GM18867 (cell line): ENCODE measurements around the gene SHB.

Experiments
- ATAC-seq: cut with Tn5 transposase; IDR thresholded peaks from one replicate; pipeline ENCODE4 v1.9.1; 2021; ENCODE audit warnings: mild to moderate bottlenecking, moderate library complexity; ENCODE audit not compliant: unreplicated experiment

Gene SHB

GRCh38 chr9:37972351-37972848 lies 96.6 kb downstream of the SHB start:
- no peak for ATAC-seq

GRCh38 chr9:37971691-37972090 lies 97.3 kb downstream of the SHB start:
- no peak for ATAC-seq

DNA sequence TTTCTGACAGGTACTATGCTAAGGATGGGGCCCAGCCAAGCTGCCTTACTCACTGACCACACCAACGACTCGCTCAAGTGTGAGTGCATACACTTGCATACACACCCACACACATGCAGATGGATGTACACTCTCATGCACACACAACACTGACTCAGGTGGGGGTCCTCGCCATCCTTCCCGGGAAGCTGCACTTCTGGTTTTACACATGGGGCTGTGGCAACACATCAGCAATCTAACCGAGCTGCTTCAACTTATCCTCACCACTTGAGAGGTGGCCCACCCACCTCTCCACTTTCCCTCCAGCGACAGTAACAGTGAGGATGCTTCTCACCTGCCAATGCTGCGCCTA lies 97.9 kb downstream of the SHB start:
- no peak for ATAC-seq

GRCh38 chr9:37970301-37971107 lies 98.5 kb downstream of the SHB start:
- no peak for ATAC-seq

GRCh38 chr9:37969558-37970300 lies 99.3 kb downstream of the SHB start:
- ATAC-seq, result no peak

- no peak for ATAC-seq
These were observed 99.9 kb downstream of the SHB start for GRCh38 chr9:37969130-37969529.

DNA sequence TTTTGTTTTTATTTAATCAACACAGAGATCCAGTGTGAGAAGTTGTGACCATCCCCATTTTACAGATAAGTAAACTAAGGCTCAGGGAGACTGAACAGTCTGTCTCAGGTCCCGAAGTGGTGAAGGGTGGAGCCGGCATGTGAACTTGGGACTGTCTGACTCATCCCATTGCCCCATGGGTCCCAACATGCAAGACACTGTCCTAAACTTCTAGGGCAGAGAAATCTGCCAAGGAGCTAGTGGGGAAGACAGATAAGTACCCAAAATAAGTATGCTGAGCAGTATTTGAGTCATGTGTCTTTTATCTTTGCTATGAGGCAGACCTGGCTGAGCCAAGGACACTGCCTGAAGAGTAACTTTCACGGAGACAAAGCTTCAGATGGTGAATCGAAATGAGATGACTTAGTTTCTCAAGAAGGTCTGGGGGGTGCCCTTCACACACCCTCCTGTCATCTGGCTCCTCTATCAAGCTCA lies 100.8 kb downstream of the SHB start:
- no peak for ATAC-seq

- ATAC-seq, result no peak
These were observed 101.3 kb downstream of the SHB start for GRCh38 chr9:37967761-37968080.

DNA sequence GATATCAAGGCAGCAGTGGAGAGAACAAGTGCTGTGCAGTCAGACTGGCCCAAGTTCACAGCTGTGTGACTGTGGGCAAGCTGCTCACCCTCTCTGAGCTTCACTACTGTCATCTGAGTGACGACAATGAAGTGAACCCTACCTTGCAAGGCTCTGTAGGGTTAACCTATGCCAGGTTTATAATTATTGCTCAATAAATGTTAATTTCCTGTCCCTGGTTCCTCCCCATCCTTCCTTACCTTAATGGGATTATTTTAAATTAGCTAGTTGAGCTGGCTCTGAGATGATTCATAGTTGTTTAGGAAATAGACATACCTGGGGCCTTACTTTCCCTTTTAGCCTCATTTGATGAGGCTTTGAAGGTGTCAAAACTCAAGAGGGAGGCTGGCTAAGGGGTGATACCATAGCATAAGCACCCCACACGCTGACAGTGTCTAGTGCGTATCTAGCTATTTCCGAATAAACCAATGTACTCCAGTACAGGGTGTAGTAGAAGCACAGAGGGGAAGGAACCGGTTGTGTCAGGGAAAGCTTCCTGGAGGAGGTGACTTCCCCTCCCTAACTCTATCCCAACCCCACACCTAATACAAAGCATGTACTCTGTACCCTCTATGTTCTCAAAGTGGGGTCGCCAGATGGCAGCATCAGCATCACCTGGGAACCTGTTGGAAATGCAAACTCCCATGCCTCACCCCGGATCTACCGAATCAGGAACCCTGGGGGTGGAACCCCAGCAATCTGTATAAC lies 101.8 kb downstream of the SHB start:
- no peak for ATAC-seq

- no peak for ATAC-seq
These were observed 102.5 kb downstream of the SHB start for GRCh38 chr9:37966412-37967013.

DNA sequence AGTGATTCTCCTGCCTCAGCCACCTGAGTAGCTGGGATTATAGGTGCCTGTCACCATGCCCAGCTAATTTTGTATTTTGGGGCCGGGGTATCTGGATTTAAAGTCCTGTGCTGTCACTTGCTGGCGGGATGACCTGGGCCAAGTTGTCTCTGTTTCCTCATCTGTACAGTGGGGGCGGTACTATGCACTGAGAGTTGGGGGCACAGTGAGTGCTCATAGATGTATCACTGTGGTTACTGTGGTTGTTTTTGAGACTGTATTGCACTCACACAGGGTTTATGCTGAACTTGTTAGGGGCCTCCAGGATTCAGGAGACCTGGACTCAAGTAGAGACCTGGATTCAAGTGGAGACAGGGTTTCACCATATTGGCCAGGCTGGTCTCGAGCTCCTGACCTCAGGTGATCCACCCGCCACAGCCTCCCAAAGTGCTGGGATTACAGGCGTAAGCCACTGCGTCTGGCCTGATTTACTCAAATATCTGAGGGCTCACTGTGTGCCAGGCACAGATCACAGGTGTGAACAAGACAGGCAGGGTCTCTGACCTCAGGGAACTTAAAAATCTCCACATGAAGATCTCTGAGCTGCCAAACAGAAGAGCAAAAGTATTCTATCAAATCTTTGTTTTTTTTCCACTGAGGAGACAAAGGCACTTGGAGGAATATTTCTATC lies 103.2 kb downstream of the SHB start:
- ATAC-seq, result peak; percentile 63

GRCh38 chr9:37965116-37965515 lies 103.9 kb downstream of the SHB start:
- no peak for ATAC-seq

DNA sequence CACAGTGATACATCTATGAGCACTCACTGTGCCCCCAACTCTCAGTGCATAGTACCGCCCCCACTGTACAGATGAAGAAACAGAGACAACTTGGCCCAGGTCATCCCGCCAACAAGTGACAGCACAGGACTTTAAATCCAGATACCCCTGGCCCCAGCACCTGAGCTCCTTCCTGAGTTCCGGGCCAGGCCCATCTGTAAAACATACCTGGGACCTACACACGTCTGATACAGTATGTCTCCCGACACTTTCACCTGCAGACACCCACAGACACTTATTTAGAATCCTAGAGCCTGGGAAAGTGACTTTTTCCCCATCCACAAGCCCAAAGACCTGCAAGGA lies 104.3 kb downstream of the SHB start:
- ATAC-seq, result no peak

DNA sequence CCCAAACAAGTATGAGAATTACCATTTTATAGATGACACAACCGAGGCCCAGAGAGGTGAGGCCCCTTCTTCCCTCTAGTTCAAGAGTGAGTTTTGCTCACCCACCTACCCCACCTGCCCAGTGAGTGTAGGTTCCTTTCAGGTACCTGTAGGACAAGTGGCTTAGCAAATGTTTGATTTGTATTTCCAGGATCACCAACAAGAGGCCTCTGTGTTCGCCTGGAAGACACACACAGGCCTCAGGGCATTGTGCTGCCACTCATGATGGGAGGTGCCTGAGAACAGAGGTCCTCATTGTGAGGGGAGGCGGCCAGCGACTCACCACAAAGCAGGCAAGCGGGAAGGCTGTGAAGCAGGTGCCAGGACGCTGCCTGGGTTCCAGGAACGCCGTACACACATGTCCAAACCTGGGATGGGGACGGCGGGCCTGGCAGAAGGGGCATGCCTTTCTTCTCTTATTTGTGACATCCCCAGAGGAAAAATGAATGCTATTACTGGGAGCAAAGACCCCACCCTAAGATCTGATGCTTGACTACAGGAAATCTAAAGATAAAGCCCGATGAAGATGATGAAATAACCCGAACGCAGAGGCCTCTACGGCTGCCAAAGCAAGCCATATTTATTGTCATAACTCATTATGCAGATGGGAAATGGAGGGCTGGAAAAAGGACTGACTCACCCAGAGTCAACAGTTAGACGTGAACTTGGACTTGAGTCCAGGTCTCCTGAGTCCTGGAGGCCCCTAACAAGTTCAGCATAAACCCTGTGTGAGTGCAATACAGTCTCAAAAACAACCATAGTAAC lies 104.9 kb downstream of the SHB start:
- ATAC-seq, result no peak

DNA sequence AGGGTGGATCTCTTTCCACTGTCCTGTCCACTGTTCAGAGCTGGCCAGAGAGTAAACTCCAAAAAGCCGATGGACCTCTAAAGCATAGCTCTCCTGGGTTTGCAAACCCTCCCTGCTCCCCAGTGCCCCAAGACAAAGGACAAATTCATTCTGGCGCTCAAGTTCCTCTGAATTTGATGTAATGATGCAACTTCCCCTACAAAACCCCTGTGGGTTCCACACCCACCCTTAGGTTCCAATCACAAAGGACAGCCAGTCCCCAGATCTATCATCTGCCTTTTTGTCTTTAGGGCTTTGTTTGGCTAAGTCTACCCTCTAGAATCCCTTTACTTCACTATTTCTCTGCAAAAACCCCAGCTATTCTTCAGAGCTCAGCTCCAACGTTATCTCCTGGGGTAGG lies 107.7 kb downstream of the SHB start:
- no peak for ATAC-seq

GRCh38 chr9:37960631-37961030 lies 108.4 kb downstream of the SHB start:
- ATAC-seq, result no peak

DNA sequence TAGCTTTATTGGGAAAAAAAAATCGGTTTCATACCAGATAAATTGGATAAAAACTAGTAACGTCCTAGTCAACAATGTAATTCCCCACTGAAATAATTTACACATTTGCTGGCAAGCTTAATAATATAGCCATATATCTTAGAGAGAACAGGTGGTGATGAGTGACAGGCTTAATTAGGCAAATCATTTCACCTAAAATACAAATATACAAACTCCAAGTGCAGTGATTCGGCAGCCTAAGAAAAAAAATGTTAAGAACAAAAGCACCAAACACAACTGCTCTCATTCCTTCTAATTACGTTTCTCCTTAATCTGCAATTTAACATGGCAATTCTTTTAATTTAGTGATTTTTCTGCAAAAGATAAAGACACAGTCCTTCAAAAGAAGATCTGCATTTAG lies 109.1 kb downstream of the SHB start:
- no peak for ATAC-seq

GRCh38 chr9:37958154-37958553 lies 110.9 kb downstream of the SHB start:
- ATAC-seq, result no peak

DNA sequence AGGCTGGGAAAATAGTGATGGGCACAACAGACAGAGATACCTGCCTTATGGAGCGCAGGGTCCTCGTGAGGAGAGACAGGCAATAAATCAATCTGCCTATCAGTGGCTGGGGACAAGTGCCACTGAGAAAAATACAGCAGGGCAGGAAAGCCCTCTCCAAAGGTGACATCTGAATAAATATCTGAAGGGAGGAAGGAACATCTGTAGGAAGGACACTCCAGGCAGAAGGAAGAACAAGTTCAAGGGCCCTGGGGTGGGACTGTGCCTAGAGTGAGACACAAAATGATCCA lies 111.4 kb downstream of the SHB start:
- no peak for ATAC-seq
